Adrenal gland (tissue), 12 donors: ENCODE results near the gene CXorf58. TPM values are rescaled to one million over a fixed set of nuclear protein-coding genes. Genes with fewer than 3 reads are reported as not detected.

Experiments used
- DNase-seq, 7 donors: peaks; one replicate each; pipeline ENCODE4 v3.0.0-alpha.2; 2019 to 2020
- H3K27ac ChIP-seq, 5 donors: fragments of 200-600 bp; sonication (generic) in 4 of 5; 1 replicate in 3 of 5; 2 replicates in 2 of 5; pipeline versions ENCODE4 v1.5.1 to v1.8.0; 2016 to 2020; ENCODE audit warnings: mild to moderate bottlenecking in 1 of 5
- H3K27me3 ChIP-seq: fragments of 200-600 bp; 2 replicates; pipeline ENCODE4 v1.8.0; 2021
- H3K36me3 ChIP-seq, 2 donors: fragments of 200-600 bp; replicated peaks in 1 of 2; 1 replicate in 1 of 2; 2 replicates in 1 of 2; pipeline versions ENCODE4 v1.5.1 to v1.8.0; 2018 to 2022
- H3K4me1 ChIP-seq, 2 donors: fragments of 200-600 bp; replicated peaks in 1 of 2; 1 replicate in 1 of 2; 2 replicates in 1 of 2; pipeline versions ENCODE4 v1.5.1 to v1.8.0; 2018 to 2021
- H3K4me3 ChIP-seq, 4 donors: fragments of 200-600 bp; sonication (generic) in 3 of 4; one replicate each; pipeline ENCODE4 v1.5.1; 2016 to 2018
- H3K9me3 ChIP-seq, 3 donors: fragments of 200-600 bp; sonication (generic) in 1 of 3; replicated peaks in 1 of 3; 1 replicate in 2 of 3; 2 replicates in 1 of 3; pipeline versions ENCODE4 v1.5.1 to v1.8.0; 2016 to 2021
- POLR2A ChIP-seq, 2 donors: fragments of 450-650 bp; IDR thresholded peaks; one replicate each; pipeline ENCODE4 v1.6.1; 2017; ENCODE audit warnings: antibody characterized with exemption in 2 of 2, mild to moderate bottlenecking in 2 of 2, moderate library complexity in 1 of 2
- WGBS, 4 donors: extraction: QIAGEN DNeasy Blood & Tissue Kit in 2 of 4; methylation state at CpG; one replicate each; pipeline versions ENCODE4 v1.1.5 to v1.1.7; 2013 to 2017; 5-methylcytosine and 5-hydroxymethylcytosine counted together
- intact Hi-C, 2 donors: fragments of 100-400 bp; cut with DNase I; formaldehyde crosslinking; loops; one replicate each; pipeline versions ENCODE4 v1.14.1 to v1.15.0; 2022 to 2023
- polyA plus RNA-seq, 3 donors: library from polyadenylated mRNA; stranded (reverse); fragments of 200-250 nt in 2 of 3; fragments of 350-450 nt in 1 of 3; fragmentation: Illumina TruSeq in 1 of 3; extraction: RNeasy Lipid Tissue Mini Kit (QIAGEN cat#74804) in 1 of 3; gene quantifications; one replicate each; pipeline ENCODE4 v1.2.3, GENCODE V29; 2013 to 2014
- total RNA-seq, 9 donors: library from RNA; depleted of rRNA in 4 of 9; stranded (reverse); fragments of >200 nt in 4 of 9; fragments of 120-200 nt in 1 of 9; fragmentation: NEBNext Ultra II Directional in 1 of 9; extraction: Animal tissue kit (Norgen Biotek cat#: 25700) in 1 of 9; gene quantifications; one replicate each; pipeline versions ENCODE4 v1.1.0 to v1.2.4, GENCODE V29; 2013 to 2023
- TF ChIP-seq, protein P1 (sequence below), 6 experiments: fragments of 450-650 bp in 4 of 6; fragments of 200-600 bp in 2 of 6; sonication (generic) in 1 of 6; IDR thresholded peaks; 1 replicate in 5 of 6; 2 replicates in 1 of 6; pipeline versions ENCODE4 v1.5.1 to v1.8.0; 2016 to 2021; ENCODE audit warnings: antibody characterized with exemption in 6 of 6, mild to moderate bottlenecking in 2 of 6, moderate library complexity in 1 of 6
- donor health status: healthy with polysubstance abuse.
- donor health status: Bipolar disorder and iron deficiency.
- donor health status: DM: yes; HTN: yes; CAD: no.
- donor health status: DM: no; HTN: no; CAD: no.
- donor health status: DM: no; HTN: no; CAD: no.
- donor health status: DM: yes; HTN: yes; CAD: no.

Gene CXorf58
- total and polyA plus RNA-seq, 12 donors: 0.11 to 0.77 (median 0.34) TPM; not detected in 3

DNA sequence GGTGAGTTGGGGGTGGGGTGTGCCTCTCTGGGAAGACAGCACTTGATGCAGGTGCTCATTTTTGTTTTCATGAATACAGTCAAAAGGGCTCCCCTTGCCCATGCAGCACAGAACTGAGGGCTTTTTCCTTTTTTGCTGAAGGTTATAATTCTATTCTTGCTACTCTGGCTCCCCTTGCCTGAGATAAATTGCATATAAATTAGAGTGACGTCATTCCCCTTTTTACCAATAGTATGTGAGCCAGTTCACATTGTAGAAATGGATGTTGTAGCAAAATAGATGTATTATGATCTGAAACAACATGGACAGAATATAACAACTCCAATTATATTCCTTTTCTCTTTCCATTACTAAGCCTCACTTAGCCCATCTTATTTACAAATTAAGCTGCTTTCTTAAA is 28.4 kb downstream of the CXorf58 start:
- Histone ChIP-seq H3K4me3 (no peak overlapping the region), H3K9me3 (no peaks in the 10 kb centered on the region), H3K27me3 (no peaks in the 10 kb centered on the region), H3K27ac (no peak overlapping the region), H3K36me3 (no peaks in the 10 kb centered on the region), H3K4me1 (peaks cover 0 to 6% of the 10 kb centered on the region in 2 donors)
- 3 to 30% (median 12%) methylated on average over 1 of the region's 1 CpG for WGBS, 4 donors
- intact Hi-C loops: no loop called here
- DNase-seq: no peak
- TF ChIP-seq, protein P1, sequence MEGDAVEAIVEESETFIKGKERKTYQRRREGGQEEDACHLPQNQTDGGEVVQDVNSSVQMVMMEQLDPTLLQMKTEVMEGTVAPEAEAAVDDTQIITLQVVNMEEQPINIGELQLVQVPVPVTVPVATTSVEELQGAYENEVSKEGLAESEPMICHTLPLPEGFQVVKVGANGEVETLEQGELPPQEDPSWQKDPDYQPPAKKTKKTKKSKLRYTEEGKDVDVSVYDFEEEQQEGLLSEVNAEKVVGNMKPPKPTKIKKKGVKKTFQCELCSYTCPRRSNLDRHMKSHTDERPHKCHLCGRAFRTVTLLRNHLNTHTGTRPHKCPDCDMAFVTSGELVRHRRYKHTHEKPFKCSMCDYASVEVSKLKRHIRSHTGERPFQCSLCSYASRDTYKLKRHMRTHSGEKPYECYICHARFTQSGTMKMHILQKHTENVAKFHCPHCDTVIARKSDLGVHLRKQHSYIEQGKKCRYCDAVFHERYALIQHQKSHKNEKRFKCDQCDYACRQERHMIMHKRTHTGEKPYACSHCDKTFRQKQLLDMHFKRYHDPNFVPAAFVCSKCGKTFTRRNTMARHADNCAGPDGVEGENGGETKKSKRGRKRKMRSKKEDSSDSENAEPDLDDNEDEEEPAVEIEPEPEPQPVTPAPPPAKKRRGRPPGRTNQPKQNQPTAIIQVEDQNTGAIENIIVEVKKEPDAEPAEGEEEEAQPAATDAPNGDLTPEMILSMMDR (IDR thresholded peaks at IDR 0.05): no peak
- TF ChIP-seq POLR2A (IDR thresholded peaks at IDR 0.05): no peak

DNA sequence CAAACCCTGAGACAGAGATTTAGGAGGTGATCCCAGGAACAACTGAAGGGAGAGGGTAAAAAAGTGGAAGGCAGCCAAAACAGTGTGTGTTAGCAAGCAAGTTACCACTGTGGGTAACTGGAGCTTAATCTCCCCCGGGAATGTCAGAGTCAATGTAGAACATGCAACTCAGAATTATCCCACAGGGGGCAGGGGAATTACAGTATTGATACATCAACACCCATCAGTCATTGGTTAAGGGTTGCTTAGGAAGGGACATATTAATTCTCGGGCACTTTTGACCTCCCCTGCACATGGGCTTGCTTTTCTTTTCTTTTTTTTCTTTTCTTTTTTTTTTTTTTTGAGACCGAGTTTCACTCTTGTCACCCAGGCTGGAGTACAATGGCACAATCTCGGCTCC is 29.3 kb downstream of the CXorf58 start:
- no peaks in the 10 kb centered on the region for H3K27me3 ChIP-seq
- intact Hi-C loops: no loop called here
- TF ChIP-seq POLR2A (IDR thresholded peaks at IDR 0.05): no peak
- TF ChIP-seq, protein P1 (IDR thresholded peaks at IDR 0.05): no peak
- WGBS, 4 donors: 73 to 92% (median 89%) methylated on average over 4 of the region's 4 CpGs
- no peak for DNase-seq
- no peaks in the 10 kb centered on the region for H3K36me3 ChIP-seq
- H3K27ac ChIP-seq: no peak overlapping the region
- no peaks in the 10 kb centered on the region for H3K9me3 ChIP-seq
- H3K4me1 ChIP-seq: peaks cover 0 to 6% of the 10 kb centered on the region in 2 donors
- H3K4me3 ChIP-seq: no peak overlapping the region

DNA sequence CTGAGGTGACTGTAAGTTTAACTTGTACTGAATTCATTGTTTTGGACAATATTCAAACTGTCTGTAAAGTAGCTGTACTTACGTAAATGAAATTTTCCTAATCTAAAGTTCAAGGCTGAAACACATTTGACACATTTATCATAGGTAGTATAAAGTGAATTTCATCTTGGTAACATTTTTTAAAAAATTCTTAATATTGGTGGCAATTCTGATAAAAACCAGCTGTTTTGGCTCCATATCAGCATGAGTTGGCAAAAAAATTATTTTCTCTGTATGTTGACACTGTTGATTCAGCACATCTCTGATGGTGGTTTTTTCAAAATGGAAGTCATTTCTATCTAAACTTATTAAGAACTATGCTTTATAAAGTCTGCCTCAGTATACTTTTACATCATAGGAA is 30.9 kb downstream of the CXorf58 start:
- Histone ChIP-seq H3K4me3 (no peak overlapping the region), H3K27ac (no peak overlapping the region), H3K9me3 (no peaks in the 10 kb centered on the region), H3K27me3 (no peaks in the 10 kb centered on the region), H3K36me3 (no peaks in the 10 kb centered on the region), H3K4me1 (peaks cover 0 to 6% of the 10 kb centered on the region in 2 donors)
- 17 to 40% (median 37%) methylated on average over 1 of the region's 1 CpG for whole genome bisulfite sequencing, 4 donors
- no peak for TF ChIP-seq POLR2A (IDR thresholded peaks at IDR 0.05)
- TF ChIP-seq, protein P1 (IDR thresholded peaks at IDR 0.05): no peak
- DNase-seq: no peak
- intact Hi-C loops: no loop called here

DNA sequence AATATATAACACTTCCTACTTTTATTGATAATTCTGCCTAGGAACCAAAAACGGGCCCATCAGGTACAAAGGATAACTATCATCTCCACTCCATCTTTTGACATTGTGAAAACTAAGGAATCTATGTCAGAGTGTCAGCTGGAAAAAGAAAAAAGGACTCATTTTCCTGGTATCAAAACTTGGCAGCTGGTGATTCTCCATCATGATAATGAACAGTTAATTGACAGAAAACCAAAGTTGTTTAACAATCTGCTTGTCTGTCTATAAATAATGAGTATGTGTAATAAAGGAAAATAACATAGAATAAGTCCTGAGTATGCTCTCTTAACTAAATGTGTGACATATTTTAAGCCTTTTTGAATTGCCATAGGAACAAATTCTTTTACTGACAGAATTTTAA is 31.4 kb downstream of the CXorf58 start:
- Histone ChIP-seq H3K9me3 (no peaks in the 10 kb centered on the region), H3K27me3 (no peaks in the 10 kb centered on the region), H3K27ac (no peak overlapping the region), H3K4me3 (no peak overlapping the region), H3K36me3 (no peaks in the 10 kb centered on the region), H3K4me1 (peaks cover 0 to 6% of the 10 kb centered on the region in 2 donors)
- TF ChIP-seq, protein P1 (IDR thresholded peaks at IDR 0.05): no peak
- no peak for TF ChIP-seq POLR2A (IDR thresholded peaks at IDR 0.05)
- DNase-seq: no peak
- intact Hi-C loops: no loop called here
- 35 to 50% (median 41%) methylated on average over 1 of the region's 1 CpG for WGBS, 4 donors
